ENCODE measurements around the gene TTK.
"Not testable (repeated sequence)": the region's sequence is repeated elsewhere in the genome, so short reads cannot be mapped to it uniquely, and the experiment has no call there.

The TTK gene

GRCh38 chr6:80022803-80023202, 18.4 kb downstream of the TTK start:
- DNase-seq, result no peak

DNA sequence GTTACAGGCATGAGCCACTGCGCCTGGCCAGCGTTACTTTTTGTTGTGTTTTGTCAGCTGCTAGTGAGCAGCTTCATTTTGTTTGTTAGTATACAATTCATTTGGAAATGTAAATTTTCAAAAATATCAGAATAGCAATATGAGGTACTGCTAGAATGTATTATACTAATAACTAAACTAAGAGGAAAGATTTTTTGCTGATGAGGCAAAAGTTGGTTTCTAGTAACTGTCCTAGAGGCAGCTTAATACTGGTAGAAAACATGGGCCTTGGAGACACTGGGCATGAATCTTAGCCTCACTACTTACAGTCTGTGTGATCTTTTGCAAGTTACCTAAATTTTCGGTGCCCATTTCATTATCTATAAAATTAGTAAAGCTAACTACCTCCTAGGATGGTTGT, 24.1 kb downstream of the TTK start:
- DNase-seq, result no peak

DNA sequence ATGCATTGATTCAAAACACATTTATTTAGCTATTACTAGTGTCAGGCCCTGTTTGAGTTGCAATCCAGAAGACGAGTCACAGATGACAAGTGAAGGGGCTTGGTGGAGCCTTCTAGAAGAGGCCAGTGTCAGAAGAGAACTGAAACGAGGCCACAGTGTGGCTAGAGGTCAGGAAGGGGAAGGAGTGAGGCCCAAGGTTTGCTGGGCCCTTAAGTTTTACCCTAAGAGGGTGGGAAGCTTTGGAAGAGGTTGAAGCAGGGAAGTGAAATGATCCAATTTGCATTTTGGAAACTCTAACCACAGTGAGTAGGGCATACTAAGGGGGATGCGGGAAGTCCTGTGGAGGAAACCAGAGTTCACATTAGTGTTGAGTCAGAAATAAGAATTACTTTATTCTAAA, 25.0 kb downstream of the TTK start:
- DNase-seq, result no peak

GRCh38 chr6:80048220-80048619, 43.8 kb downstream of the TTK start:
- DNase-seq, result not testable (repeated sequence)

GRCh38 chr6:80060774-80061173, 56.3 kb downstream of the TTK start:
- no peak for DNase-seq

DNA sequence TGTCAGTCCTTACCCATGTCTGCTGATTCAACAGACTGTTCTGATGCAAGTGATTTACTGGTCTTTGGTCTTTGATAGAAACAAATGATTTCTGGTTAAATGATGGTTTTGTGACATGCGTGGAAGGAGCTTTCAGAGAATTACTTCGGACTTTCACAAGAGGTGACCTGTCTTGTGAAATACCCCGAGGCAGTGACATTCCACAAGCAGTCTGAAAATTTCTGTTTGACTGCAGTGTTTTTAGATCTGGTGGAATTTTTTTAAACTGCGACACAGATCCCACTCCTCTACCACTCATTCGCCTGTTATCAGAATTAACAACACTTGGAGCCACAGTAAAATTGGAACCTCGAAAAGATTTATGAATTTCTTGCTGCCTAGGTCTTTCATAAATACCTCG, 63.7 kb downstream of the TTK start:
- DNase-seq, result not testable (repeated sequence)

GRCh38 chr6:80070431-80070830, 66.0 kb downstream of the TTK start:
- DNase-seq, result not testable (repeated sequence)

GRCh38 chr6:80077067-80077466, 72.6 kb downstream of the TTK start:
- no peak for DNase-seq

DNA sequence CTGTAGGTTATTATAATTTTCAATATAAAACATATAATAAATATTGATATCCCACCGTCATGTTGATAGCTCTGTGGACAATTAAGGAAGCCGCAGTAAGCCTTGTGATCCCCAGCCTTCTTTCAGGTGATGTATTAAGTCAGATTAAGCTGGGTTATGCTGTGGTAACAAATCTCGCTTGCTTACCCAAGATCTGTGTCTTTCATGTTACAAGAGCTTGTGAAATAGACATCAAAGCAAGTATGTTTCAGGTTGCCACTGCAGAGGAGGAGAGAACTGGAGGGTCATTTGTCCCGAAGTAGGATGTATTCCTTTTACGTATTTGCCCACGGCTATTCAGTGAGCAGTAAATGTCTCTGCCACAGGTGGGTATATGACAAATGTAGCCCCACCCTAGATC, 84.2 kb downstream of the TTK start:
- no peak for DNase-seq

- no peak for DNase-seq
These were observed 87.1 kb downstream of the TTK start for GRCh38 chr6:80091506-80091905.

Data from stimulated activated CD4-positive, alpha-beta T cell treated with anti-CD3 and anti-CD28 coated beads, Interleukin-4, amount 100 ng/mL, for 24 hours (primary cell).